Measurements from ENCODE around the gene SQOR.

The SQOR gene

DNA sequence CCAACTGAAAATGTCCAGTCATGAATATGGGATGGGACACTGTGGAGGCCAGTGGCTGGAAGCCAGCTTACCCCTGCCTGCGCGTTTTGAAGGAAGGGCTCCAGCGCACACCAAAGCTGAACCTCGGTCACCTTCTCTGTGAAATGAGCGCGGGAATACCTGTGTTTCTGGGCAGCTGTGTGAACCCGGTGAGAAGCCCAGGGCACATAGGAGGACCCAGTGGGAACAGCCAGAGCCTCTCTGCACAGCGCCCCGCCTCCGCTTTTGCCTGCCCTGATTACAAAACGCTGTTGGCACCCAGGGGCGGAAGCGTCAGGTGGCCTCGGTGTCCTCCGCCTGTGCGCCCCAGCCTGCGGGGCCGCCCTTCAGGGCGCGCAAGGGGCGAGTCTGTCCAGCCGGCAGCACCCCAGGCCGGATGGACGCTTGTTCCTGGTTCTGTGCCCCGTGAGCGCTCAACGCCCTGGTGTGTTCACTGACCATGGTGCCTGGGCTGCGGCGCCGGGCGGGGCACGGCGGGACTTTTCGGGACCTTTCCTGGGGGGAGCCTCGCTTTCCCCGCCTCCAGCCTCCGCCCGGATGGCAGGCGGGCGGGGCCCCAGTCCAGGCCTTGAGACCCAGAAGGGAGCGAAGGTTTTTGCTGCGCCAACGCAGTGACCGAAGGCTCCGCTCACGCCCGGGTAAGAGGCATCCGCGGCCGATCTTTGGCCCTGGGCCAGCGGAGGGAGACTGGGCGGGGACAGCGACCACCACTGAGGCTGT, at the start of gene SQOR:
Gene SQOR, plus strand, starts transcription at position 598 of the 759 bp plus-strand sequence. CDS start 23,895 bp downstream, outside the sequence.
- DNase-seq = peak; percentile 84

DNA sequence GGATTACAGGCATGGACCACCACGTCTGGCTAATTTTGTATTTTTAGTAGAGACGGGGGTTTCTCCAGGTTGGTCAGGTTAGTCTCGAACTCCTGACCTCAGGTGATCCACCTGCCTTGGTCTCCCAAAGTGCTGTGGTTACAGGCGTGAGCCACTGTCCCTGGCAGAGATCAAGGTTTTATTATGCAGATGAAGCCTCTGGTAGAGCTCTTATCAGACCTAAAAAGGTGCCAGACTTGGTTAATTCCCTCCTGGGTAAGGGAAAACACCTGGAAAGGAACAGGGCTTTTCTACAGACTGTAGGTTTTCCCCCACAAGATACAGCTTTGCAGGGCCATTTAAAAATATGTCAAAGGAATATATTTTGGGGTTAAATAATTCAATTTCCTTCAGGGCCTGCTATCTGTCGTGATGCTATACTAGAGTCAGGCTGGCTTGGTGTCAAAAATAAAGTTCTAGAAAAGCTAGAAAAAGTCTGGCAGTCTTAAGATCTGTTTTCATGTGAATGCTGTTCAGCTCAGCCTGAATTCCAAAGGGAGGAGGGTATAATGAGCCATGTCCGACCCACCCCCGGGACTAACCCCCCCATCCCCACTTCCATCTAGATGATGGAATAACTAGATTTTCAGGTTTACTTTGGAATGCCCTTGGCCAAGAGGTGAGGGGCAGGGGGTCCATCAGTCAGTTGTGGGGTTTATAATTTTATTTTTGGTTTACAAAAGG, 49.6 kb upstream of the SQOR start:
- DNase-seq = no peak

DNA sequence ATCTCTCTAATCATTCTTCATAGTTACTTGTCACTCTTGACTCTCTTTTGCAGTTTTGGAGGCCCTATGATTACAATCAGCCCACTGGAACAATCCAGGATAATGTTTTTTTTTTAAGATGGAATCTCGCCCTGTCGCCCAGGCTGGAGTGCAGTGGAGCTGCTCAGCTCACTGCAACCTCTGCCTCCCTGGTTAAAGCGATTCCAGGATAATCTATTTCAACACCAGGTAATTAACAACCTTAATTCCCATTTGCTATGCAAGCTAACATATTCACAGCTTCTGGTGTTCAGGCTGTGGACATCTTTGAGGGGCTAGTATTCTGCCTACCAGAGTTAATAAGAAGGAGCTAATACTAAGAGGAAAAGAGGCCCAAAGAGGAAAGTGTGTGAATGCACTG, 48.7 kb upstream of the SQOR start:
- DNase-seq = no peak

DNA sequence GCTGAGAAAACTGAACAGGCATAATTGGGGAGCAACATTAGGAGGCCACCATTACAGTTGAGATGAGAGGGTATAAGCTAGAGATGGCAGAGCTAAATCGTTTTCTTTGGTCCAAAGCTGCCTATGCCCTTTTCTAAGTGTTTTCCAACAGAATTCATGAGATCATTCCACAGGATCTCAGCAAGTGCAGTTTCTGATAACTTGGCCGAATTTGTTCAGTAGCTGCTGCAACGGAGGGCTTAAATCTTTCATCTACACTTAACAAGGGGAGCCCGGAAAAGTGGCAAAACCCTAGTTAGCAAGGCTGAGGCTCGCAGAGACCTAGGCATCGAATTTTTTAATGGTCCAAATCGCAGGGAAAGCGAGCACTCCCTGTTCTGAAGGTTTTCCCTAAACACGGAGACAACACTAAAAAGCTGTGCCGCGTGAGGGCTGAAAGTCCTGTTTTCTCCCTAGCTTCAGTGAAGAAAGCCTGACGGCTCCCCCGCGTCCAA, 48.2 kb upstream of the SQOR start:
- no peak for DNase-seq

DNA sequence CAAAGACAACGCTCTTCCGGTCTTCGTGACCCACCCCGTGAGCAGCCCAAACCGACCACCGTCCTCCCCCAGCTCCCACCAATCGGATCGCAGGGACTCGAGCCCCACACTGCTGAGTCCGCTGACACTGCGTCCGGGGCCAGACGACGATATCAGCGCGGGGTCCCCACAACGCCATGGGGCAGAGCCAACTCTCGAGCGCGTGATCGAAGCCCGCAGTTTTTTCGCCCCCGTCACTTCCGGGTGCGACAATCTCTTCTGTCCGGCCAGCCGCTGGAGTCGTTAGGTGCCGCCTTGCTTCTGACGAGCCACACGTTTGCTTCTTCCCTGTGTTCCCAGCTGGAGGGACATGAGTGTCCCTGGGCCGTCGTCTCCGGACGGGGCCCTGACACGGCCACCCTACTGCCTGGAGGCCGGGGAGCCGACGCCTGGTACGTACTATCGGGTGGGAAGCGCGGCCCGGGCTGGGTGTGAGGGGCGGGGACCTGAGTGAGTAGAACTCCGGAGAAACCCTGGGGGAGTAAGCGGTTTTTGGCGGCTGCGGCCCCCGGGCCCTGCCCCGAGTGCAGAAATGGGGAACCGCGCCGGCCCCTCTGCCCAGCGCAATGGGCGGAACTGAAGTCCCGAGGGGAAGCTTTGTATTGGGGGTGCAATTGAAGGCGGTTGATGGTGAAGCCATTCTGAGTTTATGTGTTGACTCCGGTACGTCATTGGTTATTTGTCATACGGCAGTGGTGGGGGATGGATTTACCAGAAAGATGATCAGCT, 47.5 kb upstream of the SQOR start, which contains the start of gene BLOC1S6:
Gene BLOC1S6, plus strand, starts transcription at position 285 of the 768 bp plus-strand sequence. Its CDS starts 65 bp downstream, at position 350.
- DNase-seq = peak; percentile 91

DNA sequence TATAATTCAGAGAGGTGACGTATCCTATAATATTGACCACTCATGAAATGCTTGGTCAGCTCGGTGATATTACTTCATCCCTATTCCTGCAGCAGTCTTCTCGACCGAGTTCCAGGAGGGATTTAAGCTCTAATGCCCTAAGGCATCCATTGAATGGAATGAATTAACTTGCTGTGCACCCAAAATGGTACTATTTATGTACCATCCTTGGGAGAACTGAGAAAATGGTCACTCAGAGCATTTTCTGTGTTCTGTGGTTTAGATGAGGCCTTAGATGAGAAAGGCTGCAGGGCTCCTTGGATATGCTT, 47.0 kb upstream of the SQOR start:
- DNase-seq = no peak

DNA sequence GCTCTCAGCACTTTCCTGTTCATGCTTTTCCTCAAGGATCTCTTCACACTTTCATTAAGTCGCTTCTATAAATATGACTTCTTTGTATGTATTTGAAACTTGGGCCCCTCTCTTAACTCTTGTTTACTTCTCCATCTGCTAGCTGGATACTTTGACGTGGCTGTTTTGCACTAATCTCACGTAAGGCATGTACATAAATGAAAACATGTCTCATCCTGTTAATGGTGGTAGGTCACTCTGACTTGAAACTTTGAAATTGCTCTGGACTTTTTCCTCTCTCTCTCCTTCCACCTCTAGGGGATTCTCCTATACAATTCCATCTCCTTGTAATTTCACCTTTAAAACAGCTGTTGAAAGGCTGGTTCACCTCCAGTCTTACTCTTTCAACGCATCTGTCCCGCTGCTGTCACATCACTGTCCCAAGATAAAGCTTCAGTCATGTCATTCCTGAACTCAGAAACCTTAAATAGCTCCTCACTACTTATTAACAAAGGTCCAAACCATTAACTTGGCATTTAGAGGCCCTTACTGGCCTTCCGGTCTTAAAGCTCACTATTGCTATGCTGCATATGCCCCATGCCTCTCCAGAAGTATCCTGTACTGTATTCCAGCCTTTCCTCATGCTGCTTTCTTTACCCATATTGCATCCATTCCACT, 46.5 kb upstream of the SQOR start:
- peak; percentile 14 for DNase-seq

DNA sequence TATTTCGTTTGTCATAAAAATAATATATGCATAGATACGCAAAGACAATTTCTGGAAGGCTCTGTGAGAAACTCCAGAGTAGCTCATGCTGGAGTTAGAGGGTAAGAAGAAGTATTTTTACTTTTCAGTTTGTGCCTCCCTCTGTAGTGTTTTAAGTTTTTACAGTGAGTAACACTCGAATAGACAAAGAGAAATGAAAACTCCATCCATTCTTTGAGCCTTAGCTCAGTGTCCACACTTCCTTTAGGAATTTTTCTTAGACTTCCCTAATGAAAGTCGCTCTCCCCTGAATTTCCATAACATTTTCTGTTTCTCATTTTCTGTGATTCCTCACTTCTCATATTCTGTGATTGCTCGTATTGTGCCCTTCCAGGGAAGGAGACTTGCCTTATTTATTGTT, 45.6 kb upstream of the SQOR start:
- DNase-seq = no peak

DNA sequence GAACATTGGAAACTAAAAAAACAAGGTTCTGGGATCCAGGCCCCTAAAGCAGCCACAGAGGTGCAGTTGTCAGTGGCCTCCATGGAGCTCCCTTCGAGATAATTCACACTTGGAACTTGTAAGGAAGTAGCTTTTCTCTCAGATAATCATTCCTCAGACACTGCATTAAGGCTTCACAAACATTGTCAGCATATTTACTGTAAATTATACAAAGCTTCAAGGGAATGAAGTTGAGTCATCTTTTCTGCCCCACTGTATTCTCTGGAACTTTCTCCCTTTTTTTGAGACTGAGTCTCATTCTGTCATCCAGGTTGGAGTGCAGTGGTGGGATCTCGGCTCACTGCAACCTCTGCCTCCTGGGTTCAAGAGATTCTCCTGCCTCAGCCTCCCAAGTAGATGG, 40.5 kb upstream of the SQOR start:
- no peak for DNase-seq

DNA sequence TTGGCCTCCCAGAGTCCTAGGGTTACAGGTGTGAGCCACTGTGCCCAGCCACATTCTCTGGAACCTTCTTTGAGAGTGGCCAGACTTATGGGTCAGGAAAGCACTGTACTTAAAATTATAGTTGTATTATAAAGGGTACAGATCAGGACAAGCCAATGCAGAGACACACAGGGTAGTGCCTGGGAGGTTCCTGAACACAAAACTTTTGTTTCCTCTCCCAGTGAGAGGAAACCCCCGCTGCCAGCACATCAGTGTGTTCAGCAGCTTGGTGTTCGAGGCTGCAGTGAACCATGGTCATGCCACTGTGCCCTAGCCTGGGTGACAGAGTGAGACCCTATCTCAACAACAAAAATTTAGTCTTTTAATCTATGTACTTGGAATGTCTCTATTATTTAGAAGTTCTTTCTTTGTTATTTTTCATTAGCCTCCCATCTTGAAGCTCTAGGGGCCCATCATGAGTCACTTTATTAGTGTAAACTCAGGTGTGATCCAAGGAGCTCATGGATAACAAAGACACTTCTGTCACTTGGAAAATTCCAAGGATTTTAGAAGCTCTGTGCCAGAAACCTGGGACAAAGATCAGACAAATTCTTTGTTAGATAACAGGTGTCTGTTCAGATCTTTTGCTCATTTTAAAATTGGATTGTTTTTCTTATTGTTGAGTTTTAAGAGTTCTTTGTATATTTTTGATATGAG, 39.8 kb upstream of the SQOR start:
- no peak for DNase-seq

DNA sequence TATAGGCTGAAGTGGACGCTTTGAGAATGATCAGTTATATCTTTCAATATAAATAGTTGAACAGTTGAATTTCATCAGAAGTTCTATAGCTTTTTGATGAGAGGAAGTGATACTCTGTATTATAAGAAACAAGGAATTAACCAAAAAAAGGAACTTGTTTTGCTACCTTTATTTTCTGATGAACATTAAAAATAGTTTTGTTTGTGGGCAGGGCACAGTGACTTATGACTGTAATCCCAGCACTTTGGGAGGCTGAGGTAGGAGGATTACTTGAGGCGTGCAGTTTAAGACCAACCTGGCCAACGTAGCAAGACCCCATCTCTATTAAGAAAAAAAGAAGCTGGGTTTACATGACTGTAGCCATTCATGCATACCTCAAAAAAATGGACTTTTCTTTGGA, 30.9 kb upstream of the SQOR start:
- DNase-seq = no peak

DNA sequence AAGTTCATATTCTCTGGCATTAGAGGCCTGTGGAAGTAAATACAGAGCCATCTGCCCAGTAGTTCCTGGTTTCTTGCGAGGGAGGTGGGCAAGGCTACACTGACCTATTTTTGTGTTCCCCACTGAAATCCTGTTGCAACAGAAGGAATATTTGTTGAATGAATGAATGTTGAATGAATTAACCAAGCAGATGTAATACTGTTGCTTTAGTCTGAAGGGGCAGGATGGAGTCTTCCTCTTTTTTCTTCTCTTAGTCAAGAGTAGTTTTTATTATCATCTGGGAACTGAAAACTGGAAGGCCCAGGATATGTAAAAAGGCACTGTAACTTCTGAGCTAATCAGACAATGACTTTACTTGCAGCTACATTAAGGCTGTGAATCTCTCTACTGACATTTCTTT, 30.5 kb upstream of the SQOR start:
- no peak for DNase-seq

DNA sequence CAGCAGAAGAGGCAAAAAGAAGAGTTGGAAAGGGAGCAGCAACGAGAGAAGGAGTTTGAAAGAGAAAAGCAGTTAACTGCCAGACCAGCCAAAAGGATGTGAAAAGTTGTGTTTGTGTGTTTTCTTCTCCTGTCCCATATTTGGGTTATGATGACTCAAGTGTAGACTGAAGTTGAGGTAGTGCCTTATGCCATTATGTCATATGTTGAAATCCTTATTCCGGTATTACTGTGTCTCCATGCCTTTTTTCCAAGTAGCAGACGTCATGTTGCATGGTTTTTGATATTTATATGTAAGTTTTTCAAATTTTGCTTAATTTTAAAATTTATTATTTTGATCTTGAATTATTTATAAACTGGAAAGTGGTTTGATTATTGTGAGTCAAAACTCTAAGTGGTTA, 28.4 kb upstream of the SQOR start:
- no peak for DNase-seq

DNA sequence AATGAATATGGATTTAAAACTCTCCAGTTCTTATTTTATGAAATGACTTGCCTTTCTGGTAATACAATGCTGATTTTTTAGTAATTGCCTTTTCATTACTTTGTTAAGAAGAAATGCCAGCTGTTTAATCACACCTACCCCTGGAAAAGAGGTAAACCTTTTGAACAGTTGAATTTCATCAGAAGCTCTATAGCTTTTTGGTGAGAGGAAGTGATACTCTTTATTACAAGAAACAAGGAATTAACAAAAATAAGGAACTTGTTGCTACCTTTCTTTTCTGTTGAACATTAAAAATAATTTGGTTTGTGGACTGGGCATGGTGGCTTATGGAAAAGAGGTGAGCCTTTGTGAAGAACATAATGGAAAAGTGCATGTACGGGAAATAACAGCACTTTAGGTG, 28.0 kb upstream of the SQOR start:
- DNase-seq = no peak

DNA sequence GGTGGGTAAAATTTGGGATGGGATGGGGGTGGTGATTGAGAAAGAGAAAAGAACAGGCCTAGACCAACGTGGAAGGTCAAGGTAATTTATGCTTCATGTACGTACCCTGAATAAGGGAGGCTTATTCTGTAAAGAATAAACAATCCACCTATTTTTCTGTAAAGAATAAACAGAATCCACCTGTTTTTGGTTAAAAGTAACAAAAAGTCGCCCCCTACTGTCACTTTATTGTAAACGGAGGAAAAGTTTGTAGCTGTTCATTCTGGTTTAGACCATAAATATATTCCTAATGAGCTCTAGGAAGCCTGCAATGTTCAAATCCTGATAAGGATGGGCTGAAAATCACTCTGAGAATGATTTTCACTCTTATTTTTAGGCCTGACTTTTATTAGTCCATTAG, 23.5 kb upstream of the SQOR start:
- DNase-seq = peak; percentile 29

DNA sequence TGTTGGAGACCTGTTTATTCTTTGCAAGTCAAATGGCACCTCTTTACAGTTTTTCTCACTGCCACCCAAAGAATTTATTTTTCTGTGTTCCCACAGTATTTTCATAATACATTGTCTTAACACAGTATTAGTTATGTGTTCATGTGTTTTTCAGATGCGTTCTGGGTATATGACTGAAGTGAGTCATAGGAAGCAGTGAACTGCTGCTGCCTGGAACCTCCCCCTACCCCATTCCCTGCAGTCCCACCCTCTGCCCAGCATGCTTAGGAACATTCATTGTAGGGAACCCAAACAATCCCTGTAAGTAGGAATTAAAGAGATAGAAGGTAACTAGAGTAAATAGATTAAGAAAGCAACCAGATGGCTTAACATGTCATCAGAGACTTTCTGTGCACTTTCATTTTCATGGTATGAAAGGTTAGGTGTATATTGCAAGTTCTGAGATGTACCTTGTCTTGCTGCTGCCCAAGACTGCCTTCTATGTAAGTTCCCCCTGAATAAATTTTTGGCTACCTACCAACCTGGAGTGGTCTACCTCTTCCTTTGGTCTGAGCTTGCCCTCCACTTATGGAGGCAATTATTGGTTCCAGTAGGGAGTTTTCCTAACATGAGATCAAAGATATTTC, 21.9 kb upstream of the SQOR start:
- DNase-seq = peak; percentile 61

DNA sequence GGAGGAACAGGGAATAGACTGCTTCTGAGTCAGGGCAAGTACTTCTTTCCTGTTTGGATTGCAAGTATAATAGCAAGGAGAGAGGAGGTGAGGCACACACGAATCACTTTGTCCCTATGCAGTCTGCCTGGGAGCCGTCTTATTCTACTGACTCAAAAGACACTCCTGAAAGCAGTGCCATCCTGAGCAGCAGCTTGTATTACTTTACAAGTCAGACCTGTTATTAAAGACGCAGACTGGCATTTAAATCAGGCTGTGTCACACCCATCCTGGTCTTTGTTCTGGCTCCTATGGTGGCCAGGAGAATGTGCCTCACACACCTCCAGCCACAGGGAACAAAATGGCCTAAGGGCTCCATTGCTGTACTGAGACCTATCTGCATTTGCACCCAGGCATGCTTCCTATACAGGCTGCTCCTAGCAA, 17.9 kb upstream of the SQOR start:
- no peak for DNase-seq

DNA sequence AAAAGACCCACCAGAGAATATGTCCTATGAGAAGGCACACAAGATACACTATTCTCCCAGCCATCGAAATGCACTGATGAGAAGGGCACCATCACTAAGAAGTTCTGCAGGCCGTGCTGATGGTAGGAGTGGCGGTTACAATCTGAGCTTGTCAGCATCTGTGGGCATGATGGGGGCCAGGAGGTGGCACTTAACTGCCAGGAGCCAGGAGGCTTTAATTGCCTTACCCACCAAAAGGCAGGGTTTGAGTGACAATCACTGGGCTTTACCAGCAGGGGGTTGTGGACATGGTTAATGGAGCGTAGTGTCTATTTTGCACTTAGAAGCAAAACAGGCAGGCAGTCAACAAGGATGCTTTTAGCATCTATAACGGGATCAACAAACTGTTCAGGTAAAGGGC, 16.0 kb upstream of the SQOR start:
- DNase-seq = no peak

DNA sequence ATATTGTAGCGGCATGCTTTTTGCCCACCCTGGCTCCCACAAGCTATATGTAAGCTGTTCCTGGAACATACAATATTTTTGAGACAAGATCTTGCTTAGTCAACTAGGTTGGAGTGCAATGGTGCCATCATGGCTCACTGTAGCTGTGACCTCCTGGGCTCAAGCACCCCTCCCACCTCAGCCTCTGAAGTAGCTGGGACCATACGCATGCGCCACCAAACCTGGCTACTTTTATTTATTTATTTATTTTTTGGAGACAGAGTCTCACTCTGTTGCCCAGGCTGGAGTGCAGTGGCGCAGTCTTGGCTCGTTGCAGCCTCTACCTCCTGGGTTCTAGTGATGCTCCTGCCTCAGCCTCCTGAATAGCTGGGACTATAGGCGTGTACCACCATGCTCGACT, 6.7 kb upstream of the SQOR start:
- DNase-seq = no peak

DNA sequence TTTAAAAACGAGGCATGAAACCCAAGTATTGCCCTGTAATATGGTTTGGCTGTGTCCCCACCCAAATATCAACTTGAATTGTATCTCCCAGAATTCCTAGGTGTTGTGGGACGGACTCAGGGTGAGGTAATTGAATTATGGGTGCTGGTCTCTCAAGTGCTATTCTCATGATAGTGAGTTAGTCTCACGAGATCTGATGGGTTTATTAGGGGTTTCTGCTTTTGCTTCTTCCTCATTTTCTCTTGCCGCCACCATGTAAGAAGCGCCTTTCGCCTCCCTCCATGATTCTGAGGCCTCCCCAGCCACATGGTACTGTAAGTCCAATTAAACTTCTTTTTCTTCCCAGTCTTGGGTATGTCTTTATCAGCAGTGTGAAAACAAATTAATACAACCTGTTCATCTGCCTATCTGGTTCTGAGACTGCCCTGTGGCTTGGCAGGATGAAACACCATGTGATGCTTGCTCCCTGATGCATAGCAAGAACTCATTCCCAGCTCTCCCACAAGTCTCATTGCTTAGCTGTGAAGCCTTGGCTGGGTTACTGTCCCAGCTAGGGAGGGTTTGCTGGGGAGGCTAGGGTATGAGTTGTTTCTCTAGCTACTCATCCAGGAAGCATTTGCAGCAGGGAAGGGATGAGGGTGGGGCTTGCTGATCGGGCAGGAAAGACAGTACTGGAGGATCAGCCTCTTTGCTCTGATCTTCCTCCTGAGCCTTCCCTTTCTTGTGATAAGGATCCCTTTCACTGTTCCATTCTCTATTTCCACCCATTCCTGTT, 3.7 kb upstream of the SQOR start:
- DNase-seq = peak; percentile 91

DNA sequence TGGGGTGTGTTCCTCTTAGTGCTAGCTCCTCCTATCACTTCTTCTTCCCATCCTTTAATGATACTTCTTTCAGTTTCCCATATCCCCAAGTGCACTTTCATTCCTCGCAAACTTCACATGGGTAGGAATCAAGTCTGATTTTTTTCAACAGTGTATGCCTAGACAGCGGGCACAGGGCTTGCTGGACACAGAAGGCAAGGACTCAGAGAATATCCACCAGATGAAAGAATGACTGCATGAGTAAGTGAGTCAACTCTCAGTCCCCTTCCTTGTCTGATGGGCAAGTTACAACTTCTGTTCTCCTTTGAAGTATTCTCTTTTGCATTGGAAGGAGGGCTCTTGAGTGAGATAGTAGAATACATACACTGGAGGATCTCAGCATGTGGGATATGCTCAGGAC, 3.1 kb upstream of the SQOR start:
- peak; percentile 44 for DNase-seq
